ENCODE results near the gene DGKD.

DNA sequence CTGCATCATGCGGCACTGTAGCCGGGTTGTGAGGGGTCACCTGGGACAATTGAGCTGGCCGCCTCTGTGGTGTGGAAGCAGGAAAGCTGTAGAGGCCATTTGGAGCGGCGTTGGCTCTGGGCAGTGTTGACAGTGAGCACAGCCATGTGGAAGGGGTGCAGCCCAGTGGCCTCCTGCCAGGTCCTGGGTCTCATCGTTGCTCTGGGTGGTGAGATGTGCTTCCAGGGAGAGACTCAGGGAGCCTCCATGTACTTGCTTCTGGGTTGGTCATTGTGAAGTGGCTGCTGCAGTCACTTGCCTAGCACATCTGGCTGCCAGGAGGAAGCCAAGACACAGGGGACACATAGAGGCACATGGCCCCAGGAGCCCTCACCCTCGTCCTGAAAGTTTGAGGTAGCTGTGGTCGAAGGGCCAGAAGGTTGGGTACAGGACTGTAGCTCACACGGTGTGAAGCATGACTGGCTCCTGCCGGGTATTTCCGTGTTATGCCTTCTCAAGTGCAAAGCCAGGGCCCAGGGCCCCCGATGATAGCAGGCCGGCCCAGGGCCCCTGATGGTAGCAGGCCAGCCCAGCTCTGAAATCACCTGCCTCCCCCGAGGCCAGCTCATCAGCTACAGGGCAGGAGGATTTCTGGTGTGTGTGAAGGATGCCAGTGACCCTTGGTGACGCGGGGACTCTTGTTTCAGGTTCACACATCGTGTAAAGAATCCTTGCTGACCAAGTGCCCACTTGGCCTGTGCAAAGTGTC is 82.6 kb downstream of the DGKD start:
- no peak for TF ChIP-seq EZH2 (IDR thresholded peaks at IDR 0.05; ENCODE audit: insufficient read depth, poor library complexity, severe bottlenecking)
- no peak for TF ChIP-seq EZH2phosphoT487 (IDR thresholded peaks at IDR 0.05; ENCODE audit: insufficient read depth, low read depth)

Measured in GM23248 (cell line).